Measurements from ENCODE around the gene TBC1D9B. TPM values are rescaled to one million over a fixed set of nuclear protein-coding genes. Genes with fewer than 3 reads are reported as not detected.

TBC1D9B gene
- total and polyA plus RNA-seq, 2 of the 13 experiments (the other 11 are each of a cell fraction or from before 2014, with no cell fraction given) = 35.0 to 50.0 TPM

DNA sequence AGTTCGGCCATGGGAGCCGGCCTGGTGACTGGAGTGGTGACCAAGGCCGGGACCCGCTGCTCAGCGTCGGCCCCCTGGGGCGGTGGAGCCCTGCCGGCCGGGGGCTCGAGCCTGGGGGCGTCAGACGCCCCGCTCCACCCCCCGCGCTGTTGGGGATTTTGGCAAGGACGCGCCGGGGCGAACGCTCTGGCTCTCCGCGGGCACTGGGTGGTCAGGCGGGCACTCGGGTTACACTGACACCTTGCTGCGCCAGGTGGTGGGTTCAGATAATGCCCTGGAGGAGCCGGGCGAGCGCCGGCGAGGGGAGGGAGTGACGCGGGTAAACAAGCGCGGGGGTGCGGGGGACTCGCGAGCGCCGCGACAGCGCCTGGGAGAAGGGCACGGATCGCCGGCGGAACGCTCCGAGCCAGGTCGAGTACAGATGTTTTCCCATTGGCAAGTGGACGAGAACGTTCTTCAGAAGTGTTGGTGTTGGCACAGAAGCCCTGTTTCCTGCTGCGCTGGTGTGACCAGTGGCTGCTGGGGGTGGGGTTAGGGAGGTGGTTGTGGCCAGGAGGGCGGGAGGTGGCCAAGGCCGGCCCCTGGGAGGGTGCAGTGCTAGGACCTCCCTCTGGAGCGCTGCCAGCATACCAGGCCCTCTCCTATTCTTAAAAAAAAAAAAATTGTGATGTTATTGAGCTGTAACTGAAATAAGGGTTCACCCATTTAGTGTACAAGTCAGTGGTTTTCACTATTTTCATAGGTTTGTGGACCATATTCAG, 86.2 kb downstream of the TBC1D9B start (continued):
- TF ChIP-seq CC2D1A (CRISPR knock-in tag; IDR thresholded peaks at IDR 0.05) (no peak), FOXA1 (IDR thresholded peaks at IDR 0.05) (no peak), FOXA1 (CRISPR knock-in tag; IDR thresholded peaks at IDR 0.05) (peak; percentile 64), ZNF138 (CRISPR knock-in tag; IDR thresholded peaks at IDR 0.05; ENCODE audit: low read depth) (0 out of 2 replicates have a peak, but pooled peaks have one; percentile 54), ZNF607 (CRISPR knock-in tag; IDR thresholded peaks at IDR 0.05; ENCODE audit: borderline replicate concordance) (peak; percentile 75; the same call in 1 of the 2 replicates), ZNF292 (CRISPR knock-in tag; IDR thresholded peaks at IDR 0.05; ENCODE audit: borderline replicate concordance, low read depth) (no peak), SMC3 (IDR thresholded peaks at IDR 0.05; ENCODE audit: low read length) (no peak), ZNF274 (CRISPR knock-in tag; IDR thresholded peaks at IDR 0.05) (no peak; the same call in 1 of the 2 replicates), ZNF777 (CRISPR knock-in tag; IDR thresholded peaks at IDR 0.05) (peak; percentile 47; the same call in 1 of the 2 replicates), LCORL (IDR thresholded peaks at IDR 0.05) (no peak), LCORL (CRISPR knock-in tag; IDR thresholded peaks at IDR 0.05) (peak; percentile 55), FOSL2 (CRISPR knock-in tag; IDR thresholded peaks at IDR 0.05) (0 out of 2 replicates have a peak, but pooled peaks have one; percentile 5), ZNF232 (CRISPR knock-in tag; IDR thresholded peaks at IDR 0.05; ENCODE audit: borderline replicate concordance) (0 out of 2 replicates have a peak, but pooled peaks have one; percentile 40), ZNF224 (CRISPR knock-in tag; IDR thresholded peaks at IDR 0.05) (no peak), ZNF780A (CRISPR knock-in tag; IDR thresholded peaks at IDR 0.05) (0 out of 2 replicates have a peak, but pooled peaks have one; percentile 34), NR1H2 (CRISPR knock-in tag; IDR thresholded peaks at IDR 0.05; ENCODE audit: borderline replicate concordance, low read depth) (no peak), ZNF839 (CRISPR knock-in tag; IDR thresholded peaks at IDR 0.05; ENCODE audit: borderline replicate concordance) (no peak), ZNF589 (CRISPR knock-in tag; conservative IDR thresholded peaks at IDR 0.05) (0 out of 2 replicates have a peak, but pooled peaks have one; percentile 30), SP1 (IDR thresholded peaks at IDR 0.05) (no peak; the same call in 1 of the 2 replicates), SP1 (CRISPR knock-in tag; IDR thresholded peaks at IDR 0.05) (0 out of 2 replicates have a peak, but pooled peaks have one; percentile 39), POLR2A (IDR thresholded peaks at IDR 0.05; ENCODE audit: insufficient read depth in 1 of 2, low read depth in 2 of 2, low read length in 2 of 2) (peak in 1 of 2 experiments; percentile 89; a peak in 2 of 4 replicates)
- TF ChIP-seq, protein P1, sequence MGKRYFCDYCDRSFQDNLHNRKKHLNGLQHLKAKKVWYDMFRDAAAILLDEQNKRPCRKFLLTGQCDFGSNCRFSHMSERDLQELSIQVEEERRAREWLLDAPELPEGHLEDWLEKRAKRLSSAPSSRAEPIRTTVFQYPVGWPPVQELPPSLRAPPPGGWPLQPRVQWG (CRISPR knock-in tag; IDR thresholded peaks at IDR 0.05; ENCODE audit: borderline replicate concordance, low read depth) = no peak; the same call in 1 of the 2 replicates
- TF ChIP-seq, protein P2, sequence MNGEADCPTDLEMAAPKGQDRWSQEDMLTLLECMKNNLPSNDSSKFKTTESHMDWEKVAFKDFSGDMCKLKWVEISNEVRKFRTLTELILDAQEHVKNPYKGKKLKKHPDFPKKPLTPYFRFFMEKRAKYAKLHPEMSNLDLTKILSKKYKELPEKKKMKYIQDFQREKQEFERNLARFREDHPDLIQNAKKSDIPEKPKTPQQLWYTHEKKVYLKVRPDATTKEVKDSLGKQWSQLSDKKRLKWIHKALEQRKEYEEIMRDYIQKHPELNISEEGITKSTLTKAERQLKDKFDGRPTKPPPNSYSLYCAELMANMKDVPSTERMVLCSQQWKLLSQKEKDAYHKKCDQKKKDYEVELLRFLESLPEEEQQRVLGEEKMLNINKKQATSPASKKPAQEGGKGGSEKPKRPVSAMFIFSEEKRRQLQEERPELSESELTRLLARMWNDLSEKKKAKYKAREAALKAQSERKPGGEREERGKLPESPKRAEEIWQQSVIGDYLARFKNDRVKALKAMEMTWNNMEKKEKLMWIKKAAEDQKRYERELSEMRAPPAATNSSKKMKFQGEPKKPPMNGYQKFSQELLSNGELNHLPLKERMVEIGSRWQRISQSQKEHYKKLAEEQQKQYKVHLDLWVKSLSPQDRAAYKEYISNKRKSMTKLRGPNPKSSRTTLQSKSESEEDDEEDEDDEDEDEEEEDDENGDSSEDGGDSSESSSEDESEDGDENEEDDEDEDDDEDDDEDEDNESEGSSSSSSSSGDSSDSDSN (CRISPR knock-in tag; IDR thresholded peaks at IDR 0.05) = peak; percentile 45
- TF ChIP-seq, protein P3, sequence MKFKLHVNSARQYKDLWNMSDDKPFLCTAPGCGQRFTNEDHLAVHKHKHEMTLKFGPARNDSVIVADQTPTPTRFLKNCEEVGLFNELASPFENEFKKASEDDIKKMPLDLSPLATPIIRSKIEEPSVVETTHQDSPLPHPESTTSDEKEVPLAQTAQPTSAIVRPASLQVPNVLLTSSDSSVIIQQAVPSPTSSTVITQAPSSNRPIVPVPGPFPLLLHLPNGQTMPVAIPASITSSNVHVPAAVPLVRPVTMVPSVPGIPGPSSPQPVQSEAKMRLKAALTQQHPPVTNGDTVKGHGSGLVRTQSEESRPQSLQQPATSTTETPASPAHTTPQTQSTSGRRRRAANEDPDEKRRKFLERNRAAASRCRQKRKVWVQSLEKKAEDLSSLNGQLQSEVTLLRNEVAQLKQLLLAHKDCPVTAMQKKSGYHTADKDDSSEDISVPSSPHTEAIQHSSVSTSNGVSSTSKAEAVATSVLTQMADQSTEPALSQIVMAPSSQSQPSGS (CRISPR knock-in tag; IDR thresholded peaks at IDR 0.05) = no peak
- TF ChIP-seq, protein P4, sequence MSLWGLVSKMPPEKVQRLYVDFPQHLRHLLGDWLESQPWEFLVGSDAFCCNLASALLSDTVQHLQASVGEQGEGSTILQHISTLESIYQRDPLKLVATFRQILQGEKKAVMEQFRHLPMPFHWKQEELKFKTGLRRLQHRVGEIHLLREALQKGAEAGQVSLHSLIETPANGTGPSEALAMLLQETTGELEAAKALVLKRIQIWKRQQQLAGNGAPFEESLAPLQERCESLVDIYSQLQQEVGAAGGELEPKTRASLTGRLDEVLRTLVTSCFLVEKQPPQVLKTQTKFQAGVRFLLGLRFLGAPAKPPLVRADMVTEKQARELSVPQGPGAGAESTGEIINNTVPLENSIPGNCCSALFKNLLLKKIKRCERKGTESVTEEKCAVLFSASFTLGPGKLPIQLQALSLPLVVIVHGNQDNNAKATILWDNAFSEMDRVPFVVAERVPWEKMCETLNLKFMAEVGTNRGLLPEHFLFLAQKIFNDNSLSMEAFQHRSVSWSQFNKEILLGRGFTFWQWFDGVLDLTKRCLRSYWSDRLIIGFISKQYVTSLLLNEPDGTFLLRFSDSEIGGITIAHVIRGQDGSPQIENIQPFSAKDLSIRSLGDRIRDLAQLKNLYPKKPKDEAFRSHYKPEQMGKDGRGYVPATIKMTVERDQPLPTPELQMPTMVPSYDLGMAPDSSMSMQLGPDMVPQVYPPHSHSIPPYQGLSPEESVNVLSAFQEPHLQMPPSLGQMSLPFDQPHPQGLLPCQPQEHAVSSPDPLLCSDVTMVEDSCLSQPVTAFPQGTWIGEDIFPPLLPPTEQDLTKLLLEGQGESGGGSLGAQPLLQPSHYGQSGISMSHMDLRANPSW (CRISPR knock-in tag; IDR thresholded peaks at IDR 0.05; ENCODE audit: borderline replicate concordance) = no peak

All from HepG2 (cell line).